A673 (cell line): ENCODE data around the gene MAST4.

Experiments
- CTCF ChIP-seq: fragments of 300-800, 200-600 bp; sonication (generic); conservative IDR thresholded peaks from 2 replicates; pipeline ENCODE4 v1.5.1; 2017; ENCODE audit warnings: low read depth, mild to moderate bottlenecking, antibody characterized with exemption, low read length, moderate library complexity, mixed read lengths
- EZH2 ChIP-seq: fragments of 200-600 bp; sonication (generic); IDR thresholded peaks from 2 replicates; pipeline ENCODE4 v1.6.1; 2017; ENCODE audit warnings: borderline replicate concordance, low read depth, mild to moderate bottlenecking, mixed read lengths, antibody characterized with exemption, low read length; ENCODE audit not compliant: poor library complexity, severe bottlenecking

- TF ChIP-seq CTCF, result no peak
- no peak for TF ChIP-seq EZH2
These were observed 547.4 kb downstream of the MAST4 start for GRCh38 chr5:67143549-67143948.
